Tibial nerve (tissue), 4 donors: ENCODE results near the gene C1orf174.

Experiments
- CTCF ChIP-seq, 5 experiments: fragments of 200-600 bp in 3 of 5; fragments of 450-650 bp in 2 of 5; sonication (generic) in 3 of 5; IDR thresholded peaks; one replicate each; pipeline ENCODE4 v1.5.1; 2016 to 2019; ENCODE audit warnings: antibody characterized with exemption in 5 of 5, mild to moderate bottlenecking in 3 of 5, moderate library complexity in 2 of 5
- EP300 ChIP-seq, 2 donors: sonication (generic); formaldehyde crosslinking; IDR thresholded peaks; one replicate each; pipeline ENCODE4 v1.6.1; 2017; ENCODE audit warnings: antibody characterized with exemption in 2 of 2, mild to moderate bottlenecking in 1 of 2
- POLR2A ChIP-seq, 2 donors: fragments of 450-650 bp; IDR thresholded peaks; one replicate each; pipeline ENCODE4 v1.6.1; 2017; ENCODE audit warnings: antibody characterized with exemption in 2 of 2, mild to moderate bottlenecking in 2 of 2, moderate library complexity in 2 of 2

GRCh38 chr1:3922851-3923250 lies 22.8 kb upstream of the C1orf174 start:
- no peak for TF ChIP-seq CTCF (IDR thresholded peaks at IDR 0.05)
- TF ChIP-seq POLR2A (IDR thresholded peaks at IDR 0.05): no peak
- no peak for TF ChIP-seq EP300 (IDR thresholded peaks at IDR 0.05)
